H9 (cell line): Measurements from ENCODE around the gene SCN3A. TPM values are rescaled to one million over a fixed set of nuclear protein-coding genes. Genes with fewer than 3 reads are reported as not detected.

Source experiments
- DNase-seq: peaks from one replicate; pipeline ENCODE4 v3.0.0-alpha.2; 2017
- H2AFZ ChIP-seq: one replicate; pipeline ENCODE4 v1.6.1; 2013; ENCODE audit warnings: mild to moderate bottlenecking, low read length, control low read depth, moderate library complexity
- H2AK5ac ChIP-seq: 2 replicates; pipeline ENCODE4 v1.6.1; 2013; ENCODE audit warnings: low read length, control low read depth, mixed read lengths; ENCODE audit not compliant: insufficient read length
- H2BK120ac ChIP-seq: one replicate; pipeline ENCODE4 v1.6.1; 2013; ENCODE audit warnings: low read depth, mild to moderate bottlenecking, low read length, control low read depth, inconsistent platforms; ENCODE audit not compliant: poor library complexity, severe bottlenecking
- H2BK12ac ChIP-seq: 2 replicates; pipeline ENCODE4 v1.6.1; 2013; ENCODE audit warnings: low read length, control low read depth, mixed read lengths, low read depth; ENCODE audit not compliant: insufficient read length
- H2BK15ac ChIP-seq: 2 replicates; pipeline ENCODE4 v1.6.1; 2013; ENCODE audit warnings: low read depth, low read length, control low read depth
- H2BK20ac ChIP-seq: one replicate; pipeline ENCODE4 v1.6.1; 2013; ENCODE audit warnings: low read depth, mild to moderate bottlenecking, low read length, control low read depth, inconsistent platforms; ENCODE audit not compliant: poor library complexity, severe bottlenecking
- H2BK5ac ChIP-seq: 2 replicates; pipeline ENCODE4 v1.6.1; 2013; ENCODE audit warnings: low read length, control low read depth, mixed read lengths; ENCODE audit not compliant: insufficient read length
- H3K14ac ChIP-seq: 2 replicates; pipeline ENCODE4 v1.6.1; 2013; ENCODE audit warnings: low read length, control low read depth; ENCODE audit not compliant: insufficient read depth
- H3K18ac ChIP-seq: 2 replicates; pipeline ENCODE4 v1.6.1; 2013; ENCODE audit warnings: low read depth, mild to moderate bottlenecking, mixed read lengths, low read length, control low read depth; ENCODE audit not compliant: insufficient read length
- H3K23ac ChIP-seq: 2 replicates; pipeline ENCODE4 v1.6.1; 2013; ENCODE audit warnings: low read length, control low read depth, mixed read lengths, low read depth; ENCODE audit not compliant: insufficient read length
- H3K23me2 ChIP-seq: 2 replicates; pipeline ENCODE4 v1.6.1; 2013; ENCODE audit warnings: low read depth, mild to moderate bottlenecking, mixed read lengths, low read length, control low read depth; ENCODE audit not compliant: insufficient read length, poor library complexity, severe bottlenecking
- H3K27ac ChIP-seq: 2 replicates; pipeline ENCODE4 v1.5.1; 2013; ENCODE audit warnings: low read length, control low read depth, mixed read lengths, low read depth; ENCODE audit not compliant: insufficient read length
- H3K27me3 ChIP-seq: 2 replicates; pipeline ENCODE4 v1.6.1; 2013; ENCODE audit warnings: low read length, control low read depth, inconsistent platforms; ENCODE audit not compliant: insufficient read depth
- H3K4ac ChIP-seq: 2 replicates; pipeline ENCODE4 v1.6.1; 2013; ENCODE audit warnings: low read depth, mild to moderate bottlenecking, control low read depth, inconsistent platforms, low read length, moderate library complexity
- H3K4me1 ChIP-seq: 2 replicates; pipeline ENCODE4 v1.6.1; 2013; ENCODE audit warnings: low read length, control low read depth, inconsistent platforms; ENCODE audit not compliant: insufficient read depth
- H3K4me2 ChIP-seq: 2 replicates; pipeline ENCODE4 v1.6.1; 2013; ENCODE audit warnings: low read length, control low read depth, mixed read lengths; ENCODE audit not compliant: insufficient read length, insufficient read depth
- H3K56ac ChIP-seq: 2 replicates; pipeline ENCODE4 v1.6.1; 2013; ENCODE audit warnings: low read depth, mild to moderate bottlenecking, mixed read lengths, low read length, control low read depth; ENCODE audit not compliant: insufficient read length
- H3K79me1 ChIP-seq: 2 replicates; pipeline ENCODE4 v1.6.1; 2013; ENCODE audit warnings: low read depth, mild to moderate bottlenecking, moderate library complexity, low read length, control low read depth, inconsistent platforms; ENCODE audit not compliant: insufficient read depth, poor library complexity, severe bottlenecking
- H3K79me2 ChIP-seq: 2 replicates; pipeline ENCODE4 v1.6.1; 2013; ENCODE audit warnings: low read length, control low read depth, inconsistent platforms; ENCODE audit not compliant: insufficient read depth
- H3K9ac ChIP-seq: 2 replicates; pipeline ENCODE4 v1.6.1; 2013; ENCODE audit warnings: low read length, control low read depth, mixed read lengths; ENCODE audit not compliant: insufficient read length; ENCODE audit errors: extremely low read depth
- H3K9me3 ChIP-seq: one replicate; pipeline ENCODE4 v1.6.1; 2013; ENCODE audit warnings: low read depth, low read length, inconsistent platforms; ENCODE audit not compliant: control insufficient read depth
- H3T11ph ChIP-seq: one replicate; pipeline ENCODE4 v1.6.1; 2013; ENCODE audit warnings: mild to moderate bottlenecking, low read length, control low read depth, inconsistent platforms
- H4K20me1 ChIP-seq: one replicate; pipeline ENCODE4 v1.6.1; 2013; ENCODE audit not compliant: control insufficient read depth, insufficient read length, insufficient read depth
- H4K5ac ChIP-seq: 2 replicates; pipeline ENCODE4 v1.6.1; 2013; ENCODE audit warnings: low read depth, mild to moderate bottlenecking, mixed read lengths, low read length, control low read depth; ENCODE audit not compliant: insufficient read length
- H4K8ac ChIP-seq: replicated peaks from 2 replicates; pipeline ENCODE4 v1.6.1; 2013; ENCODE audit warnings: low read length, control low read depth, mixed read lengths, low read depth; ENCODE audit not compliant: insufficient read length
- H4K91ac ChIP-seq: 2 replicates; pipeline ENCODE4 v1.6.1; 2013; ENCODE audit warnings: low read depth, mild to moderate bottlenecking, moderate library complexity, mixed read lengths, low read length, control low read depth; ENCODE audit not compliant: insufficient read length
- H3K27ac Mint-ChIP-seq, 3 experiments: 2 replicates in 2 of 3; 3 replicates in 1 of 3; pipeline ENCODE4 v1.8.0; 2020 to 2021; ENCODE audit warnings: mixed read lengths in 3 of 3, mild to moderate bottlenecking in 1 of 3, moderate library complexity in 1 of 3
- H3K27me3 Mint-ChIP-seq: 2 replicates; pipeline ENCODE4 v1.8.0; 2021; ENCODE audit warnings: low read depth, mild to moderate bottlenecking, moderate library complexity, mixed read lengths
- H3K36me3 Mint-ChIP-seq, 3 experiments: 2 replicates in 2 of 3; 3 replicates in 1 of 3; pipeline ENCODE4 v1.8.0; 2020 to 2021; ENCODE audit warnings: low read depth in 3 of 3, mixed read lengths in 3 of 3; ENCODE audit not compliant: insufficient read depth in 1 of 3
- H3K4me1 Mint-ChIP-seq, 2 experiments: 2 replicates each; pipeline ENCODE4 v1.8.0; 2020; ENCODE audit warnings: mixed read lengths in 2 of 2
- H3K4me3 Mint-ChIP-seq, 2 experiments: 2 replicates in 1 of 2; 3 replicates in 1 of 2; pipeline ENCODE4 v1.8.0; 2020 to 2021; ENCODE audit warnings: mild to moderate bottlenecking in 2 of 2, mixed read lengths in 2 of 2, moderate library complexity in 1 of 2
- H3K9me3 Mint-ChIP-seq, 2 experiments: 2 replicates in 1 of 2; 3 replicates in 1 of 2; pipeline ENCODE4 v1.8.0; 2020; ENCODE audit warnings: mild to moderate bottlenecking in 2 of 2, mixed read lengths in 2 of 2, moderate library complexity in 1 of 2
- CTCF ChIP-seq: fragments of 200-600 bp; sonication (generic); conservative IDR thresholded peaks from 3 replicates; pipeline ENCODE4 v1.8.0; 2021; ENCODE audit warnings: antibody characterized with exemption, mild to moderate bottlenecking
- WGBS: extraction: QIAGEN DNeasy Blood & Tissue Kit; methylation state at CpG from one replicate; pipeline ENCODE4 v1.1.7; 2013; ENCODE audit warnings: missing lambda C conversion rate, low lambda C conversion rate, mixed read lengths; ENCODE audit not compliant: insufficient read length; ENCODE audit errors: extremely low coverage; 5-methylcytosine and 5-hydroxymethylcytosine counted together
- total RNA-seq: library from RNA; stranded (reverse); gene quantifications from 2 replicates; pipeline ENCODE4 v1.2.1, GENCODE V29; 2021

Gene SCN3A
- total RNA-seq, 1 experiment from 2014 or later, result not detected

- Histone ChIP-seq H3K23ac (no peak overlapping the region), H2AFZ (no peak overlapping the region), H4K20me1 (no peaks in the 10 kb centered on the region), H4K91ac (no peak overlapping the region), H3K27me3 (no peaks in the 10 kb centered on the region), H3K18ac (no peak overlapping the region), H3K9me3 (no peaks in the 10 kb centered on the region), H3K79me1 (no peaks in the 10 kb centered on the region), H2BK15ac (no peak overlapping the region), H3K4ac (no peak overlapping the region), H3K9ac (no peak overlapping the region), H2BK20ac (no peak overlapping the region), H3K23me2 (no peaks in the 10 kb centered on the region), H3K4me2 (no peak overlapping the region), H2BK120ac (no peak overlapping the region), H4K8ac (no peak overlapping the region), H4K5ac (no peak overlapping the region), H3K14ac (no peak overlapping the region), H2BK12ac (no peak overlapping the region), H3K27ac (no peak overlapping the region), H3K79me2 (no peaks in the 10 kb centered on the region), H3K4me1 (no peaks in the 10 kb centered on the region; the same call in 1 of the 2 replicates), H2BK5ac (no peak overlapping the region), H3K56ac (no peak overlapping the region), H3T11ph (no peak overlapping the region), H2AK5ac (no peak overlapping the region)
- H3K27me3 Mint-ChIP-seq, result no peaks in the 10 kb centered on the region
- H3K4me3 Mint-ChIP-seq, result no peak overlapping the region
- no CpG with 5 or more reads among the region's 1 CpG for WGBS
- TF ChIP-seq CTCF, result no peak
- no peak for DNase-seq
- peaks cover 4 to 7% of the 10 kb centered on the region in 2 experiments; a peak in 2 of 4 replicates for H3K4me1 Mint-ChIP-seq
- no peaks in the 10 kb centered on the region for H3K36me3 Mint-ChIP-seq
- H3K9me3 Mint-ChIP-seq, result no peaks in the 10 kb centered on the region
- no peak overlapping the region for H3K27ac Mint-ChIP-seq
These were observed 21.1 kb upstream of the SCN3A start for GRCh38 chr2:165224941-165225340.
